Measurements from ENCODE around the gene RNF20. TPM values are rescaled to one million over a fixed set of nuclear protein-coding genes. Genes with fewer than 3 reads are reported as not detected.

The RNF20 gene
- total and polyA plus RNA-seq, 2 donors (not counting 3 experiments of a cell fraction or from before 2014, with no cell fraction given): 6.1 to 33.7 TPM

GRCh38 chr9:101579711-101580545 lies 46.3 kb downstream of the RNF20 start:
- no TSS peak for BruUV-seq (replicated peaks)
- Histone ChIP-seq H3K9me1 (replicated peaks; ENCODE audit: control insufficient read depth, extremely low read depth, insufficient read depth, low read length) (no peaks in the 10 kb centered on the region), H3K4me3 (replicated peaks in 1 of 3; ENCODE audit: insufficient read depth in 1 of 3, low read depth in 1 of 3, low read length in 3 of 3) (no peak overlapping the region), H3K4me1 (ENCODE audit: control insufficient read depth, extremely low read depth, insufficient read depth, low read length) (no peaks in the 10 kb centered on the region), H3K79me2 (ENCODE audit: control insufficient read depth, insufficient read depth, low read length) (no peaks in the 10 kb centered on the region), H3K9ac (replicated peaks; ENCODE audit: extremely low read depth, insufficient read depth, low read length) (no peak overlapping the region), H3K9me3 (replicated peaks; ENCODE audit: control insufficient read depth, insufficient read depth, low read length) (no peaks in the 10 kb centered on the region), H3K27me3 (ENCODE audit: control insufficient read depth in 2 of 2, insufficient read depth in 2 of 2, low read length in 2 of 2) (no peaks in the 10 kb centered on the region), H3K27ac (ENCODE audit: insufficient read depth, low read depth, low read length) (no peak overlapping the region), H3K4me2 (ENCODE audit: insufficient read depth, low read length) (no peak overlapping the region), H3K36me3 (ENCODE audit: control insufficient read depth in 2 of 2, extremely low read depth in 1 of 2, insufficient read depth in 2 of 2, low read length in 2 of 2) (no peaks in the 10 kb centered on the region), H2AFZ (ENCODE audit: low read depth, low read length) (no peak overlapping the region), H4K20me1 (replicated peaks; ENCODE audit: control insufficient read depth, extremely low read depth, insufficient read depth, low read length) (no peaks in the 10 kb centered on the region)
- DNase-seq (ENCODE audit: low read depth, low spot score) (no peak), FAIRE-seq (no peak)
- no peak for TF ChIP-seq CTCF (IDR thresholded peaks at IDR 0.05; ENCODE audit: extremely low read depth in 1 of 2, insufficient read depth in 1 of 2, low read depth in 1 of 2, low read length in 2 of 2)
- no peak for TF ChIP-seq MYC (IDR thresholded peaks at IDR 0.05; ENCODE audit: low read depth, low read length)
- TF ChIP-seq EZH2 (IDR thresholded peaks at IDR 0.05; ENCODE audit: borderline replicate concordance, low read depth, low read length, severe bottlenecking): no peak
- no peak for TF ChIP-seq MAX (IDR thresholded peaks at IDR 0.05; ENCODE audit: insufficient read depth, insufficient read length)
- TF ChIP-seq FOS (IDR thresholded peaks at IDR 0.05; ENCODE audit: borderline replicate concordance, insufficient read depth, low read length): no peak
- no peak for TF ChIP-seq GATA2 (IDR thresholded peaks at IDR 0.05; ENCODE audit: insufficient read depth, insufficient read length, low read depth, low read length)
- no peak for TF ChIP-seq JUN (IDR thresholded peaks at IDR 0.05; ENCODE audit: borderline replicate concordance, insufficient read depth, insufficient read length, low read depth)
- no peak for TF ChIP-seq POLR2AphosphoS5 (IDR thresholded peaks at IDR 0.05; ENCODE audit: insufficient read depth, low read depth, low read length)
- no peak for TF ChIP-seq POLR2A (IDR thresholded peaks at IDR 0.05; ENCODE audit: low read depth, low read length)
- CTCF ChIA-PET: interaction anchor here (1.0 kb wide), 1 partner anchor 47 kb away, joined by 3 read pairs; no protein-coding TSS in a partner anchor
- dilution Hi-C loops (cut with MboI; ENCODE audit: extremely low pct_ligation_motif_present, low sequenced_read_pairs) (no loop called here), intact Hi-C loops (cut with micrococcal nuclease) (no loop called here)
- POLR2A ChIA-PET: no interaction called here
